H1 (cell line): ENCODE data around the gene SCMH1. TPM values are rescaled to one million over a fixed set of nuclear protein-coding genes. Genes with fewer than 3 reads are reported as not detected.

Source experiments
- CTCF ChIA-PET: fragments of 300-600 bp; sonication (Branson Sonifier 250); formaldehyde crosslinking; loops from one replicate; lab custom pipeline; 2021; ENCODE audit not compliant: partially characterized antibody; lab: Charles Lee
- POLR2A ChIA-PET: fragments of 300-600 bp; sonication (Branson Sonifier 250); formaldehyde crosslinking; loops from one replicate; lab custom pipeline; 2021; ENCODE audit warnings: inconsistent platforms; ENCODE audit not compliant: partially characterized antibody; lab: Charles Lee
- DNase-seq, 2 experiments: peaks; one replicate each; pipeline versions ENCODE4 v3.0.0 to v3.0.0-alpha.2; 2010 to 2022; ENCODE audit warnings: low spot score in 2 of 2, low read depth in 1 of 2, mixed read lengths in 1 of 2
- FAIRE-seq: peaks from 2 replicates; lab custom pipeline; 2011; peaks lifted over from hg19 to GRCh38; lab: Jason Lieb, UNC
- H2AFZ ChIP-seq: 2 replicates; pipeline ENCODE4 v1.8.1; 2012; ENCODE audit warnings: low read length, inconsistent platforms
- H2AK5ac ChIP-seq: 2 replicates; pipeline ENCODE4 v1.6.1; 2013; ENCODE audit warnings: low read depth, low read length
- H2BK120ac ChIP-seq: replicated peaks from 2 replicates; pipeline ENCODE3; 2013; ENCODE audit warnings: low read depth, low read length, inconsistent platforms
- H2BK12ac ChIP-seq: 2 replicates; pipeline ENCODE4 v1.6.1; 2013; ENCODE audit warnings: low read depth, low read length
- H2BK15ac ChIP-seq: 2 replicates; pipeline ENCODE4 v1.6.1; 2013; ENCODE audit warnings: low read length
- H2BK20ac ChIP-seq: 2 replicates; pipeline ENCODE4 v1.6.1; 2013; ENCODE audit warnings: low read length
- H2BK5ac ChIP-seq: 2 replicates; pipeline ENCODE4 v1.6.1; 2013; ENCODE audit warnings: low read depth, low read length
- H3K14ac ChIP-seq: 2 replicates; pipeline ENCODE4 v1.6.1; 2013; ENCODE audit warnings: inconsistent platforms; ENCODE audit not compliant: insufficient read length
- H3K18ac ChIP-seq: 2 replicates; pipeline ENCODE4 v1.6.1; 2013; ENCODE audit warnings: low read length; ENCODE audit errors: extremely low read depth
- H3K23ac ChIP-seq: 2 replicates; pipeline ENCODE4 v1.6.1; 2013; ENCODE audit warnings: inconsistent platforms; ENCODE audit not compliant: insufficient read length
- H3K23me2 ChIP-seq: 2 replicates; pipeline ENCODE4 v1.6.1; 2013; ENCODE audit warnings: low read depth, low read length
- H3K27ac ChIP-seq: 2 replicates; pipeline ENCODE4 v1.6.1; 2011; ENCODE audit warnings: low read depth, low read length, inconsistent platforms
- H3K27me3 ChIP-seq, 4 experiments: replicated peaks in 1 of 4; 1 replicate in 1 of 4; 2 replicates in 3 of 4; pipeline versions ENCODE4 v1.6.1 to v1.8.1; 2011 to 2013; ENCODE audit warnings: low read length in 3 of 4, mild to moderate bottlenecking in 3 of 4, inconsistent platforms in 2 of 4, mixed read lengths in 2 of 4, moderate library complexity in 1 of 4; ENCODE audit not compliant: control insufficient read depth in 3 of 4, insufficient read depth in 3 of 4; ENCODE audit errors: extremely low read depth in 1 of 4
- H3K36me3 ChIP-seq, 4 experiments: 2 replicates each; pipeline versions ENCODE4 v1.6.1 to v1.8.1; 2011 to 2013; ENCODE audit warnings: mild to moderate bottlenecking in 4 of 4, low read length in 3 of 4, moderate library complexity in 2 of 4, control low read depth in 1 of 4, inconsistent platforms in 1 of 4; ENCODE audit not compliant: insufficient read depth in 4 of 4, control insufficient read depth in 2 of 4
- H3K4ac ChIP-seq: replicated peaks from 2 replicates; pipeline ENCODE3; 2013; ENCODE audit warnings: low read length, low read depth, mixed read lengths, inconsistent platforms; ENCODE audit not compliant: insufficient read length
- H3K4me1 ChIP-seq, 4 experiments: replicated peaks in 1 of 4; 1 replicate in 1 of 4; 2 replicates in 3 of 4; pipeline versions ENCODE4 v1.6.1 to v1.8.1; 2011 to 2013; ENCODE audit warnings: low read length in 3 of 4, inconsistent platforms in 2 of 4, mixed read lengths in 1 of 4; ENCODE audit not compliant: insufficient read depth in 4 of 4, control insufficient read depth in 3 of 4
- H3K4me2 ChIP-seq, 2 experiments: 2 replicates each; pipeline versions ENCODE4 v1.6.1 to v1.8.1; 2011 to 2013; ENCODE audit warnings: low read depth in 2 of 2, low read length in 2 of 2, control low read depth in 1 of 2, inconsistent platforms in 1 of 2, mild to moderate bottlenecking in 1 of 2; ENCODE audit not compliant: insufficient read depth in 1 of 2
- H3K4me3 ChIP-seq, 4 experiments: fragments of 200-600, 300-600 bp in 1 of 4; sonication (generic), shearing (Covaris generic), sonication (Bioruptor Twin) in 1 of 4; 2 replicates each; pipeline versions ENCODE4 v1.5.1 to v1.8.1; 2011 to 2016; ENCODE audit warnings: low read length in 4 of 4, low read depth in 3 of 4, control low read depth in 2 of 4, inconsistent platforms in 2 of 4, mild to moderate bottlenecking in 2 of 4, mixed read lengths in 1 of 4, moderate library complexity in 1 of 4; ENCODE audit not compliant: insufficient read depth in 2 of 4; ENCODE audit errors: extremely low read depth in 1 of 4
- H3K56ac ChIP-seq: replicated peaks from 2 replicates; pipeline ENCODE3; 2013; ENCODE audit warnings: low read depth, mild to moderate bottlenecking, mixed read lengths, low read length, inconsistent platforms; ENCODE audit not compliant: insufficient read length
- H3K79me1 ChIP-seq: 2 replicates; pipeline ENCODE4 v1.6.1; 2013; ENCODE audit warnings: low read depth, low read length, control low read depth
- H3K79me2 ChIP-seq, 2 experiments: 2 replicates each; pipeline versions ENCODE4 v1.6.1 to v1.8.1; 2012 to 2013; ENCODE audit warnings: low read length in 2 of 2, mild to moderate bottlenecking in 2 of 2, inconsistent platforms in 1 of 2; ENCODE audit not compliant: insufficient read depth in 2 of 2, control insufficient read depth in 1 of 2
- H3K9ac ChIP-seq, 4 experiments: replicated peaks in 1 of 4; 1 replicate in 1 of 4; 2 replicates in 3 of 4; pipeline versions ENCODE4 v1.6.1 to v1.8.1; 2011 to 2013; ENCODE audit warnings: low read depth in 3 of 4, low read length in 3 of 4, control low read depth in 2 of 4, mild to moderate bottlenecking in 2 of 4, moderate library complexity in 2 of 4, inconsistent platforms in 1 of 4; ENCODE audit errors: extremely low read depth in 1 of 4
- H3K9me3 ChIP-seq, 2 experiments: 2 replicates each; pipeline versions ENCODE4 v1.6.1 to v1.8.1; 2012 to 2013; ENCODE audit warnings: mild to moderate bottlenecking in 2 of 2, moderate library complexity in 2 of 2, control low read depth in 1 of 2, inconsistent platforms in 1 of 2, low read depth in 1 of 2, low read length in 1 of 2, mixed read lengths in 1 of 2; ENCODE audit not compliant: insufficient read depth in 2 of 2
- H4K20me1 ChIP-seq, 2 experiments: replicated peaks in 1 of 2; 2 replicates each; pipeline versions ENCODE3 to v1.8.1; 2011 to 2013; ENCODE audit warnings: inconsistent platforms in 2 of 2, low read length in 2 of 2, mild to moderate bottlenecking in 1 of 2; ENCODE audit not compliant: insufficient read depth in 2 of 2, control insufficient read depth in 1 of 2
- H4K5ac ChIP-seq: 2 replicates; pipeline ENCODE4 v1.6.1; 2013; ENCODE audit warnings: low read length, low read depth, mixed read lengths, inconsistent platforms; ENCODE audit not compliant: insufficient read length
- H4K8ac ChIP-seq: 2 replicates; pipeline ENCODE4 v1.8.0; 2013; ENCODE audit warnings: mild to moderate bottlenecking, moderate library complexity, low read length, inconsistent platforms; ENCODE audit not compliant: insufficient read depth; ENCODE audit errors: extremely low read depth
- H4K91ac ChIP-seq: replicated peaks from 2 replicates; pipeline ENCODE3; 2013; ENCODE audit warnings: low read length, mixed read lengths, inconsistent platforms; ENCODE audit not compliant: insufficient read length
- BACH1 ChIP-seq: IDR thresholded peaks from 2 replicates; pipeline ENCODE4 v1.6.1; 2012; ENCODE audit warnings: low read length, improper control_type of control experiment
- BRCA1 ChIP-seq: IDR thresholded peaks from 2 replicates; pipeline ENCODE4 v1.6.1; 2012; ENCODE audit warnings: low read depth, low read length, improper control_type of control experiment
- EZH2 ChIP-seq: fragments of 200-600 bp; sonication (generic); IDR thresholded peaks from 2 replicates; pipeline ENCODE4 v1.7.1; 2012; ENCODE audit warnings: low read depth, mild to moderate bottlenecking, moderate library complexity, low read length, inconsistent platforms; ENCODE audit not compliant: severe bottlenecking
- FOSL1 ChIP-seq: IDR thresholded peaks from 2 replicates; pipeline ENCODE4 v1.6.1; 2011; ENCODE audit warnings: mild to moderate bottlenecking, low read depth, low read length, moderate library complexity; ENCODE audit not compliant: insufficient read depth
- HDAC2 ChIP-seq, 2 experiments: fragments of 300-600 bp in 1 of 2; sonication (generic) in 1 of 2; IDR thresholded peaks; 2 replicates each; pipeline ENCODE4 v1.6.1; 2011 to 2012; ENCODE audit warnings: low read depth in 2 of 2, low read length in 2 of 2, mild to moderate bottlenecking in 2 of 2, moderate library complexity in 2 of 2, borderline replicate concordance in 1 of 2, inconsistent platforms in 1 of 2
- JUND ChIP-seq: IDR thresholded peaks from 2 replicates; pipeline ENCODE4 v1.6.1; 2011; ENCODE audit warnings: mild to moderate bottlenecking, improper control_type of control experiment, low read length
- KDM4A ChIP-seq: IDR thresholded peaks from one replicate; pipeline ENCODE4 v1.7.1; 2012; ENCODE audit warnings: low read depth, mild to moderate bottlenecking, moderate library complexity, low read length, inconsistent platforms; ENCODE audit not compliant: severe bottlenecking
- NANOG ChIP-seq: IDR thresholded peaks from 2 replicates; pipeline ENCODE4 v1.6.1; 2011; ENCODE audit warnings: low read length, low read depth, mild to moderate bottlenecking, inconsistent platforms; ENCODE audit not compliant: insufficient read depth, poor library complexity, severe bottlenecking
- POU5F1 ChIP-seq: IDR thresholded peaks from 2 replicates; pipeline ENCODE4 v1.6.1; 2011; ENCODE audit warnings: low read depth, mild to moderate bottlenecking, low read length, moderate library complexity
- RAD21 ChIP-seq, 2 experiments: IDR thresholded peaks in 1 of 2; conservative IDR thresholded peaks in 1 of 2; 2 replicates each; pipeline ENCODE4 v1.6.1; 2011; ENCODE audit warnings: low read depth in 2 of 2, low read length in 2 of 2, improper control_type of control experiment in 1 of 2, inconsistent platforms in 1 of 2, mild to moderate bottlenecking in 1 of 2, moderate library complexity in 1 of 2
- RNF2 ChIP-seq: fragments of 200-900, 300-1000 bp; sonication (generic); IDR thresholded peaks from 2 replicates; pipeline ENCODE4 v1.7.1; 2016; ENCODE audit warnings: borderline replicate concordance, low read depth, mild to moderate bottlenecking, antibody characterized with exemption, low read length; ENCODE audit not compliant: poor library complexity, severe bottlenecking; ENCODE audit errors: missing control alignments
- SIN3A ChIP-seq, 2 experiments: IDR thresholded peaks in 1 of 2; conservative IDR thresholded peaks in 1 of 2; 2 replicates each; pipeline ENCODE4 v1.6.1; 2011 to 2012; ENCODE audit warnings: low read length in 2 of 2, improper control_type of control experiment in 1 of 2, low read depth in 1 of 2, mild to moderate bottlenecking in 1 of 2
- WGBS, 2 experiments: shearing (Covaris generic) in 1 of 2; methylation state at CpG; one replicate each; pipeline versions ENCODE4 v1.1.6 to v1.1.7; 2013 to 2015; ENCODE audit warnings: low lambda C conversion rate in 2 of 2, mixed read lengths in 2 of 2, inconsistent platforms in 1 of 2, low coverage in 1 of 2, missing lambda C conversion rate in 1 of 2; ENCODE audit not compliant: insufficient replicate concordance in 2 of 2, insufficient coverage in 1 of 2, insufficient read length in 1 of 2; ENCODE audit errors: extremely low coverage in 1 of 2, missing lambda C conversion rate in 1 of 2; 5-methylcytosine and 5-hydroxymethylcytosine counted together
- polyA plus RNA-seq, 7 experiments: library from polyadenylated mRNA; depleted of rRNA in 3 of 7; stranded (reverse) in 5 of 7; unstranded in 2 of 7; fragments of >200 nt in 5 of 7; fragments of 200-250 nt in 2 of 7; gene quantifications; 1 replicate in 5 of 7; 2 replicates in 1 of 7; 4 replicates in 1 of 7; pipeline versions ENCODE4 v1.2.1 to v1.2.3, GENCODE V29; 2011 to 2013; ENCODE audit warnings: missing spikeins in 2 of 7, mixed read lengths in 2 of 7
- total RNA-seq: library from RNA; stranded (reverse); fragmentation: NEBNext Ultra II Directional; extraction: Animal tissue kit (Norgen Biotek cat#: 25700); gene quantifications from 2 replicates; pipeline ENCODE4 v1.2.1, GENCODE V29; 2021

The SCMH1 gene
- total and polyA plus RNA-seq, 2 of the 8 experiments (the other 6 are each of a cell fraction or from before 2014, with no cell fraction given), result 16.6 to 30.7 TPM

DNA sequence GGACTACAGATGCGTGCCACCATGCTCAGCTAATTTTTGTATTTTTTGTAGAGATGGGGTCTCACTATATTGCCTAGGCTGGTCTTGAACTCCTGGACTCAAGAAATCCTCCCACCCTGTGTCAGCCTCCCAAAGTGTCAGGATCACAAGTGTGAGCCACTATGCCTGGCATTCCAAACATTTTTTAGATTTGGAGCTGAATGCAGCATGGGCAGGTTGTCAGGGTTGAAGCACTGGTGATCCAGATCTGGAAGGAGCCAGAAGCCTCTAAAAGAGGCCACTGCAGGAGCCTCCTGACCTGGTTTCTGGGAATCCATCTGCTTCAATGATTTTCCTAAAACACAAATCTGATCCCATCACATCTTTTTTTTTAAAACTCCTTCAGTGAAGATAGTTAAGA is 264.4 kb downstream of the SCMH1 start:
- Histone ChIP-seq H2BK5ac (no peak overlapping the region), H4K20me1 (peaks cover 3 to 10% of the 10 kb centered on the region in 2 experiments), H3K9ac (no peak overlapping the region), H3K36me3 (no peaks in the 10 kb centered on the region), H4K8ac (no peak overlapping the region), H3K79me1 (no peaks in the 10 kb centered on the region), H3K27ac (no peak overlapping the region), H2BK20ac (no peak overlapping the region), H3K18ac (no peak overlapping the region), H2AFZ (no peak overlapping the region), H3K4me1 (peaks cover 4 to 11% (median 6%) of the 10 kb centered on the region in 4 experiments; a peak in 5 of 7 replicates), H3K27me3 (no peaks in the 10 kb centered on the region), H3K79me2 (peaks cover 17 to 27% of the 10 kb centered on the region in 2 experiments), H3K14ac (no peak overlapping the region), H3K23ac (no peak overlapping the region), H3K4ac (no peak overlapping the region), H4K91ac (no peak overlapping the region), H2BK120ac (no peak overlapping the region), H3K23me2 (peaks cover 11% of the 10 kb centered on the region; the same call in 1 of the 2 replicates), H3K4me2 (no peak overlapping the region), H3K4me3 (no peak overlapping the region), H2BK12ac (no peak overlapping the region), H2AK5ac (no peak overlapping the region), H4K5ac (no peak overlapping the region), H3K56ac (no peak overlapping the region), H3K9me3 (no peaks in the 10 kb centered on the region), H2BK15ac (no peak overlapping the region)
- FAIRE-seq (no peak), DNase-seq (no peak)
- WGBS, 2 experiments, result 100% methylated on average over 1 of the region's 1 CpG; no CpG with 5 or more reads in 1 of the 2 experiments
- POLR2A ChIA-PET, result interaction anchor here (1.0 kb wide), 1 partner anchor 44 kb away, joined by 3 read pairs; the partner anchor contains the start of gene SLFNL1
- CTCF ChIA-PET, result interaction anchor here (0.6 to 0.9 kb wide), 2 partner anchors 29 to 213 kb away, joined by 3 to 5 read pairs; no protein-coding TSS in a partner anchor
- TF ChIP-seq RAD21 (IDR thresholded peaks at IDR 0.05 in 1 of 2, conservative IDR thresholded peaks at IDR 0.05 in 1 of 2; ENCODE audit: low read depth in 2 of 2, low read length in 2 of 2) (no peak), HDAC2 (IDR thresholded peaks at IDR 0.05; ENCODE audit: borderline replicate concordance in 1 of 2, low read depth in 2 of 2, low read length in 2 of 2) (no peak), POU5F1 (no peak), KDM4A (no peak), EZH2 (no peak), BACH1 (no peak), JUND (no peak), NANOG (no peak), SIN3A (conservative IDR thresholded peaks at IDR 0.05 in 1 of 2, IDR thresholded peaks at IDR 0.05 in 1 of 2; ENCODE audit: low read depth in 1 of 2, low read length in 2 of 2) (no peak), FOSL1 (no peak), BRCA1 (no peak), RNF2 (no peak)
